Tibial artery (tissue), 4 donors: ENCODE measurements around the gene SERAC1.
"Not testable (repeated sequence)": the region's sequence is repeated elsewhere in the genome, so short reads cannot be mapped to it uniquely, and the experiment has no call there.

Source experiments
- DNase-seq, 2 donors: peaks; one replicate each; pipeline ENCODE4 v3.0.0-alpha.2; 2019
- H3K27ac ChIP-seq, 2 donors: fragments of 200-600 bp; sonication (generic) in 1 of 2; 1 replicate in 1 of 2; 2 replicates in 1 of 2; pipeline ENCODE4 v1.5.1; 2018 to 2019; ENCODE audit warnings: mild to moderate bottlenecking in 1 of 2
- H3K27me3 ChIP-seq, 2 donors: fragments of 200-600 bp; sonication (generic) in 1 of 2; one replicate each; pipeline versions ENCODE4 v1.5.1 to v1.6.0; 2016 to 2019
- H3K36me3 ChIP-seq, 3 donors: fragments of 200-600 bp; sonication (generic) in 2 of 3; one replicate each; pipeline ENCODE4 v1.5.1; 2016 to 2019; ENCODE audit warnings: mild to moderate bottlenecking in 2 of 3
- H3K4me1 ChIP-seq, 4 donors: fragments of 200-600 bp; sonication (generic) in 2 of 4; 1 replicate in 3 of 4; 2 replicates in 1 of 4; pipeline ENCODE4 v1.5.1; 2016 to 2019
- H3K4me3 ChIP-seq, 2 donors: fragments of 200-600 bp; sonication (generic) in 1 of 2; 1 replicate in 1 of 2; 2 replicates in 1 of 2; pipeline ENCODE4 v1.5.1; 2018 to 2019; ENCODE audit warnings: mild to moderate bottlenecking in 2 of 2
- H3K9me3 ChIP-seq, 3 donors: fragments of 200-600 bp; sonication (generic) in 1 of 3; one replicate each; pipeline ENCODE4 v1.5.1; 2016 to 2019
- CTCF ChIP-seq, 2 experiments: fragments of 200-600 bp in 1 of 2; fragments of 450-650 bp in 1 of 2; IDR thresholded peaks; one replicate each; pipeline ENCODE4 v1.5.1; 2017 to 2019; ENCODE audit warnings: antibody characterized with exemption in 2 of 2, mild to moderate bottlenecking in 1 of 2, moderate library complexity in 1 of 2
- intact Hi-C: fragments of 100-400 bp; cut with DNase I; formaldehyde crosslinking; loops from one replicate; pipeline ENCODE4 v1.15.0; 2023; ENCODE audit warnings: low total_unique reads

The SERAC1 gene

GRCh38 chr6:158158123-158158522, 9.9 kb downstream of the SERAC1 start:
- no peaks in the 10 kb centered on the region for H3K9me3 ChIP-seq
- no peak overlapping the region for H3K4me3 ChIP-seq
- intact Hi-C loops = no loop called here
- peaks cover 0 to 19% (median 5%) of the 10 kb centered on the region in 4 donors for H3K4me1 ChIP-seq
- no peak overlapping the region for H3K27ac ChIP-seq
- no peaks in the 10 kb centered on the region for H3K27me3 ChIP-seq
- no peak for TF ChIP-seq CTCF (IDR thresholded peaks at IDR 0.05)
- H3K36me3 ChIP-seq = peaks cover 0 to 29% (median 8%) of the 10 kb centered on the region in 3 donors
- no peak for DNase-seq

GRCh38 chr6:158157064-158157764, 10.8 kb downstream of the SERAC1 start:
- H3K36me3 ChIP-seq = peaks cover 0 to 29% (median 8%) of the 10 kb centered on the region in 3 donors
- no peak overlapping the region for H3K4me3 ChIP-seq
- H3K9me3 ChIP-seq = no peaks in the 10 kb centered on the region
- no peak for TF ChIP-seq CTCF (IDR thresholded peaks at IDR 0.05)
- DNase-seq = no peak
- intact Hi-C loops = no loop called here
- no peaks in the 10 kb centered on the region for H3K27me3 ChIP-seq
- H3K4me1 ChIP-seq = peaks cover 0 to 19% (median 5%) of the 10 kb centered on the region in 4 donors
- H3K27ac ChIP-seq = no peak overlapping the region

GRCh38 chr6:158154816-158155215, 13.2 kb downstream of the SERAC1 start:
- intact Hi-C loops = no loop called here
- no peaks in the 10 kb centered on the region for H3K9me3 ChIP-seq
- DNase-seq = no peak
- H3K27ac ChIP-seq = no peak overlapping the region
- H3K27me3 ChIP-seq = no peaks in the 10 kb centered on the region
- no peak for TF ChIP-seq CTCF (IDR thresholded peaks at IDR 0.05)
- H3K4me3 ChIP-seq = no peak overlapping the region
- H3K36me3 ChIP-seq = peaks cover 10 to 34% (median 21%) of the 10 kb centered on the region in 3 donors
- H3K4me1 ChIP-seq = no peaks in the 10 kb centered on the region

GRCh38 chr6:158153576-158153975, 14.5 kb downstream of the SERAC1 start:
- no peak overlapping the region for H3K4me3 ChIP-seq
- H3K27me3 ChIP-seq = no peaks in the 10 kb centered on the region
- H3K27ac ChIP-seq = no peak overlapping the region
- TF ChIP-seq CTCF (IDR thresholded peaks at IDR 0.05) = no peak
- H3K4me1 ChIP-seq = no peaks in the 10 kb centered on the region
- no peaks in the 10 kb centered on the region for H3K9me3 ChIP-seq
- DNase-seq = no peak
- intact Hi-C loops = no loop called here
- H3K36me3 ChIP-seq = peaks cover 12 to 44% (median 23%) of the 10 kb centered on the region in 3 donors

- H3K9me3 ChIP-seq = no peaks in the 10 kb centered on the region
- no peak overlapping the region for H3K4me3 ChIP-seq
- DNase-seq = no peak
- intact Hi-C loops = no loop called here
- H3K27me3 ChIP-seq = no peaks in the 10 kb centered on the region
- no peak for TF ChIP-seq CTCF (IDR thresholded peaks at IDR 0.05)
- no peak overlapping the region for H3K27ac ChIP-seq
- peaks cover 12 to 44% (median 23%) of the 10 kb centered on the region in 3 donors for H3K36me3 ChIP-seq
- no peaks in the 10 kb centered on the region for H3K4me1 ChIP-seq
Observed at GRCh38 chr6:158152659-158153058, 15.4 kb downstream of the SERAC1 start.

- DNase-seq, H3K27me3 ChIP-seq, H3K4me1 ChIP-seq, H3K4me3 ChIP-seq, H3K27ac ChIP-seq, H3K9me3 ChIP-seq, intact Hi-C loops: not testable (repeated sequence)
- peaks cover 12 to 37% (median 26%) of the 10 kb centered on the region in 3 donors for H3K36me3 ChIP-seq
Observed at GRCh38 chr6:158152025-158152424, 16.0 kb downstream of the SERAC1 start.
